Aorta (tissue), 5 donors: ENCODE results near the gene EYA4. TPM values are rescaled to one million over a fixed set of nuclear protein-coding genes. Genes with fewer than 3 reads are reported as not detected.
"Not testable (repeated sequence)": the region's sequence is repeated elsewhere in the genome, so short reads cannot be mapped to it uniquely, and the experiment has no call there.

Source experiments
- ATAC-seq: fragments of 200-7000 bp; cut with Tn5 transposase; one replicate; pipeline ENCODE4 v1.9.1; 2022; ENCODE audit warnings: moderate library complexity; ENCODE audit not compliant: low FRiP score
- DNase-seq, 2 donors: peaks; one replicate each; pipeline ENCODE4 v3.0.0-alpha.2; 2020
- H3K27ac ChIP-seq, 2 donors: one replicate each; pipeline ENCODE4 v1.5.1; 2013; ENCODE audit warnings: low read length in 2 of 2, mild to moderate bottlenecking in 2 of 2, moderate library complexity in 2 of 2, control low read depth in 1 of 2, inconsistent platforms in 1 of 2, low read depth in 1 of 2
- H3K27me3 ChIP-seq, 2 donors: one replicate each; pipeline ENCODE4 v1.6.1; 2013; ENCODE audit warnings: control low read depth in 1 of 2, low read length in 1 of 2, mild to moderate bottlenecking in 1 of 2, moderate library complexity in 1 of 2; ENCODE audit not compliant: insufficient read depth in 2 of 2, control insufficient read depth in 1 of 2
- H3K36me3 ChIP-seq, 2 donors: one replicate each; pipeline ENCODE4 v1.6.1; 2013; ENCODE audit warnings: control low read depth in 1 of 2, low read length in 1 of 2, mild to moderate bottlenecking in 1 of 2; ENCODE audit not compliant: insufficient read depth in 2 of 2, control insufficient read depth in 1 of 2
- H3K4me1 ChIP-seq, 2 donors: one replicate each; pipeline ENCODE4 v1.6.1; 2013; ENCODE audit warnings: low read length in 2 of 2, control low read depth in 1 of 2, mild to moderate bottlenecking in 1 of 2, moderate library complexity in 1 of 2; ENCODE audit not compliant: insufficient read depth in 2 of 2, control insufficient read depth in 1 of 2
- H3K4me3 ChIP-seq, 2 donors: one replicate each; pipeline ENCODE4 v1.5.1; 2013; ENCODE audit warnings: low read length in 2 of 2, control low read depth in 1 of 2, mild to moderate bottlenecking in 1 of 2
- H3K9me3 ChIP-seq: one replicate; pipeline ENCODE4 v1.6.1; 2013; ENCODE audit warnings: mild to moderate bottlenecking, low read length; ENCODE audit not compliant: control insufficient read depth
- WGBS, 2 donors: extraction: QIAGEN DNeasy Blood & Tissue Kit; methylation state at CpG; one replicate each; pipeline ENCODE4 v1.1.7; 2013; 5-methylcytosine and 5-hydroxymethylcytosine counted together
- intact Hi-C, 2 donors: fragments of 100-400 bp; cut with DNase I; formaldehyde crosslinking; loops; one replicate each; pipeline versions ENCODE4 v1.14.2 to v1.15.0; 2022
- polyA plus RNA-seq, 2 donors: library from polyadenylated mRNA; stranded (reverse); fragments of 200-250 nt; gene quantifications; one replicate each; pipeline ENCODE4 v1.2.3, GENCODE V29; 2013
- total RNA-seq, 2 donors: library from RNA; stranded (reverse); fragmentation: NEBNext Ultra II Directional; extraction: Animal tissue kit (Norgen Biotek cat#: 25700); gene quantifications; one replicate each; pipeline ENCODE4 v1.2.1, GENCODE V29; 2021
- donor health status: healthy with polysubstance abuse.
- donor health status: Bipolar disorder and iron deficiency.
- donor health status: DM: no; HTN: no; CAD: no.
- donor health status: DM: no; HTN: no; CAD: no.
- donor health status: DM: yes; HTN: yes; CAD: no.

EYA4 gene
- total and polyA plus RNA-seq, 4 donors = 1.7 to 4.4 TPM; not detected in 2

GRCh38 chr6:133388731-133389130, 147.6 kb downstream of the EYA4 start:
- no peak for ATAC-seq
- Histone ChIP-seq H3K4me3 (no peak overlapping the region), H3K27ac (no peak overlapping the region), H3K36me3 (no peaks in the 10 kb centered on the region), H3K4me1 (no peaks in the 10 kb centered on the region), H3K27me3 (no peaks in the 10 kb centered on the region), H3K9me3 (no peaks in the 10 kb centered on the region)
- 81 to 82% methylated on average over 6 of the region's 6 CpGs for WGBS, 2 donors
- intact Hi-C loops = no loop called here
- no peak for DNase-seq

GRCh38 chr6:133390168-133390567, 149.0 kb downstream of the EYA4 start:
- no peak for DNase-seq
- 94 to 95% methylated on average over 9 of the region's 9 CpGs for WGBS, 2 donors
- Histone ChIP-seq H3K4me1 (no peaks in the 10 kb centered on the region), H3K27ac (no peak overlapping the region), H3K9me3 (no peaks in the 10 kb centered on the region), H3K4me3 (no peak overlapping the region), H3K36me3 (no peaks in the 10 kb centered on the region), H3K27me3 (no peaks in the 10 kb centered on the region)
- intact Hi-C loops = no loop called here
- no peak for ATAC-seq

- intact Hi-C loops = no loop called here
- Histone ChIP-seq H3K36me3 (no peaks in the 10 kb centered on the region), H3K4me1 (no peaks in the 10 kb centered on the region), H3K27ac (no peak overlapping the region), H3K27me3 (no peaks in the 10 kb centered on the region), H3K4me3 (no peak overlapping the region), H3K9me3 (no peaks in the 10 kb centered on the region)
- WGBS, 2 donors = 70 to 80% methylated on average over 3 of the region's 3 CpGs
- ATAC-seq = no peak
- no peak for DNase-seq
These were observed 150.9 kb downstream of the EYA4 start for GRCh38 chr6:133392015-133392414.

GRCh38 chr6:133392641-133393040, 151.5 kb downstream of the EYA4 start:
- no peak for ATAC-seq
- intact Hi-C loops = no loop called here
- no peak overlapping the region for H3K4me3 ChIP-seq
- WGBS, 2 donors = 69 to 76% methylated on average over 2 of the region's 2 CpGs
- no peaks in the 10 kb centered on the region for H3K4me1 ChIP-seq
- no peaks in the 10 kb centered on the region for H3K9me3 ChIP-seq
- DNase-seq = no peak
- no peaks in the 10 kb centered on the region for H3K36me3 ChIP-seq
- no peaks in the 10 kb centered on the region for H3K27me3 ChIP-seq
- no peak overlapping the region for H3K27ac ChIP-seq

- Histone ChIP-seq H3K4me3 (no peak overlapping the region), H3K4me1 (no peaks in the 10 kb centered on the region), H3K27ac (no peak overlapping the region), H3K36me3 (no peaks in the 10 kb centered on the region), H3K27me3 (no peaks in the 10 kb centered on the region), H3K9me3 (no peaks in the 10 kb centered on the region)
- WGBS, 2 donors = 61 to 82% methylated on average over 1 of the region's 1 CpG
- no peak for DNase-seq
- intact Hi-C loops = no loop called here
- no peak for ATAC-seq
These were observed 152.7 kb downstream of the EYA4 start for GRCh38 chr6:133393891-133394290.

- H3K27me3 ChIP-seq = no peaks in the 10 kb centered on the region
- DNase-seq = no peak
- no peak overlapping the region for H3K27ac ChIP-seq
- no peak for ATAC-seq
- intact Hi-C loops = no loop called here
- no peak overlapping the region for H3K4me3 ChIP-seq
- WGBS, 2 donors = 67 to 68% methylated on average over 2 of the region's 2 CpGs
- H3K36me3 ChIP-seq = no peaks in the 10 kb centered on the region
- H3K4me1 ChIP-seq = no peaks in the 10 kb centered on the region
- no peaks in the 10 kb centered on the region for H3K9me3 ChIP-seq
These were observed 153.5 kb downstream of the EYA4 start for GRCh38 chr6:133394630-133395029.

- ATAC-seq = no peak
These were observed 155.3 kb downstream of the EYA4 start for GRCh38 chr6:133396233-133396983.

GRCh38 chr6:133396984-133397348, 155.8 kb downstream of the EYA4 start:
- Histone ChIP-seq H3K4me1 (no peaks in the 10 kb centered on the region), H3K4me3 (no peak overlapping the region), H3K9me3 (no peaks in the 10 kb centered on the region), H3K27ac (no peak overlapping the region), H3K36me3 (no peaks in the 10 kb centered on the region), H3K27me3 (no peaks in the 10 kb centered on the region)
- ATAC-seq (no peak), DNase-seq (no peak)
- intact Hi-C loops = no loop called here

More at GRCh38 chr6:133396233-133396983, 155.3 kb downstream of the EYA4 start:
- no peak overlapping the region for H3K4me3 ChIP-seq
- DNase-seq = no peak
- no peaks in the 10 kb centered on the region for H3K9me3 ChIP-seq
- intact Hi-C loops = no loop called here
- WGBS, 2 donors = 74 to 76% methylated on average over 6 of the region's 6 CpGs
- H3K36me3 ChIP-seq = no peaks in the 10 kb centered on the region
- no peak overlapping the region for H3K27ac ChIP-seq
- no peaks in the 10 kb centered on the region for H3K27me3 ChIP-seq
- no peaks in the 10 kb centered on the region for H3K4me1 ChIP-seq

GRCh38 chr6:133397601-133398000, 156.4 kb downstream of the EYA4 start:
- H3K9me3 ChIP-seq, ATAC-seq, DNase-seq, intact Hi-C loops, H3K4me1 ChIP-seq, H3K27me3 ChIP-seq, H3K27ac ChIP-seq, H3K36me3 ChIP-seq, H3K4me3 ChIP-seq: not testable (repeated sequence)
- WGBS, 2 donors = 42 to 54% methylated on average over 4 of the region's 4 CpGs
